PC-3 (cell line): ENCODE results near the gene TNFRSF12A. TPM values are rescaled to one million over a fixed set of nuclear protein-coding genes. Genes with fewer than 3 reads are reported as not detected.

Experiments
- ATAC-seq: fragments of 200-7000 bp; cut with Tn5 transposase; 2 replicates; pipeline ENCODE4 v1.9.1; 2020; ENCODE audit warnings: mild to moderate bottlenecking, moderate library complexity
- BruUV-seq: library from RNA; stranded (reverse); fragments of 400-500 nt; replicated peaks from 2 replicates; lab custom pipeline; 2021; lab: Mats Ljungman, UMichigan
- CTCF ChIA-PET: fragments of 300-600 bp; sonication (Branson Sonifier 250); formaldehyde crosslinking; loops from one replicate; lab custom pipeline; 2022; ENCODE audit warnings: antibody characterized with exemption; lab: Charles Lee
- POLR2A ChIA-PET: fragments of 300-600 bp; sonication (Branson Sonifier 250); formaldehyde crosslinking; loops from one replicate; lab custom pipeline; 2022; ENCODE audit warnings: antibody characterized with exemption; ENCODE audit not compliant: unreplicated experiment; lab: Charles Lee
- DNase-seq: peaks from one replicate; pipeline ENCODE4 v3.0.0-alpha.2; 2015
- H2AFZ ChIP-seq: fragments of 300-600 bp; sonication (generic); 2 replicates; pipeline ENCODE4 v1.6.0; 2016; ENCODE audit warnings: antibody characterized with exemption, low read length
- H3F3A ChIP-seq: fragments of 300-600 bp; sonication (generic); one replicate; pipeline ENCODE4 v1.6.0; 2017; ENCODE audit warnings: antibody characterized with exemption, low read length, control low read depth, mild to moderate bottlenecking; ENCODE audit not compliant: unreplicated experiment
- H3K27ac ChIP-seq: fragments of 300-600 bp; sonication (generic); 2 replicates; pipeline ENCODE4 v1.5.1; 2016; ENCODE audit warnings: mild to moderate bottlenecking, low read length
- H3K27me3 ChIP-seq: fragments of 300-600 bp; sonication (generic); 2 replicates; pipeline ENCODE4 v1.6.1; 2016; ENCODE audit warnings: low read length, mixed read lengths
- H3K36me3 ChIP-seq: fragments of 300-600 bp; sonication (generic); 2 replicates; pipeline ENCODE4 v1.6.1; 2016; ENCODE audit warnings: low read depth, mixed run types, low read length, mixed read lengths
- H3K4me1 ChIP-seq: fragments of 300-600 bp; sonication (generic); 2 replicates; pipeline ENCODE4 v1.5.1; 2016; ENCODE audit warnings: low read length; ENCODE audit not compliant: insufficient read depth
- H3K4me2 ChIP-seq: fragments of 300-600 bp; sonication (generic); 2 replicates; pipeline ENCODE4 v1.6.0; 2016; ENCODE audit warnings: low read length
- H3K4me3 ChIP-seq: fragments of 300-600 bp; sonication (generic); 2 replicates; pipeline ENCODE4 v1.5.1; 2016; ENCODE audit warnings: mild to moderate bottlenecking, low read length, mixed read lengths
- H3K79me2 ChIP-seq: fragments of 300-600 bp; sonication (generic); 2 replicates; pipeline ENCODE4 v1.6.1; 2017; ENCODE audit warnings: low read length, mixed read lengths
- H3K9ac ChIP-seq: fragments of 300-600 bp; sonication (generic); 2 replicates; pipeline ENCODE4 v1.6.0; 2016; ENCODE audit warnings: mild to moderate bottlenecking, low read length
- H3K9me2 ChIP-seq: fragments of 300-600 bp; sonication (generic); replicated peaks from 2 replicates; pipeline ENCODE4 v1.6.1; 2016; ENCODE audit warnings: mixed run types, low read length, mixed read lengths
- H3K9me3 ChIP-seq: fragments of 300-600 bp; sonication (generic); 2 replicates; pipeline ENCODE4 v1.6.1; 2016; ENCODE audit warnings: low read length, mixed read lengths
- H4K20me1 ChIP-seq: fragments of 300-600 bp; sonication (generic); 2 replicates; pipeline ENCODE4 v1.6.1; 2016; ENCODE audit warnings: low read length, mixed read lengths
- EZH2 ChIP-seq: fragments of 300-600 bp; sonication (generic); IDR thresholded peaks from one replicate; pipeline ENCODE4 v1.6.1; 2017; ENCODE audit warnings: antibody characterized with exemption, mild to moderate bottlenecking, low read length; ENCODE audit not compliant: unreplicated experiment
- EZH2phosphoT487 ChIP-seq: fragments of 300-600 bp; sonication (generic); IDR thresholded peaks from 2 replicates; pipeline ENCODE4 v1.6.1; 2018; ENCODE audit warnings: mild to moderate bottlenecking, antibody characterized with exemption, low read length, borderline replicate concordance
- intact Hi-C: fragments of 100-400 bp; cut with micrococcal nuclease; formaldehyde crosslinking; loops from 2 replicates; pipeline ENCODE4 v1.9.0; 2023
- total RNA-seq: library from RNA; depleted of rRNA; stranded (reverse); fragments of >200 nt; gene quantifications from 2 replicates; pipeline ENCODE4 v1.2.3, GENCODE V29; 2014
- TF ChIP-seq, protein P1 (sequence below): fragments of 300-600 bp; sonication (generic); conservative IDR thresholded peaks from 2 replicates; pipeline ENCODE4 v1.5.1; 2017; ENCODE audit warnings: antibody characterized with exemption, low read depth, mild to moderate bottlenecking, low read length

The TNFRSF12A gene
- total RNA-seq, 1 experiment from 2014 or later = 713 TPM

GRCh38 chr16:3059041-3059722 is 39.0 kb downstream of the TNFRSF12A start:
- H2AFZ ChIP-seq = peak overlapping the region; percentile 90
- H3K4me1 ChIP-seq = no peaks in the 10 kb centered on the region
- POLR2A ChIA-PET = interaction anchor here (0.6 kb wide), 1 partner anchor 444 kb away, joined by 4 read pairs; no protein-coding TSS in a partner anchor
- CTCF ChIA-PET = interaction anchor here (0.6 to 1.7 kb wide), 2 partner anchors 31 to 55 kb away, joined by 5 to 9 read pairs; no protein-coding TSS in a partner anchor
- H3K4me3 ChIP-seq = peak overlapping the region; percentile 86
- no peaks in the 10 kb centered on the region for H3K79me2 ChIP-seq
- intact Hi-C loops = loop anchor here (1.0 kb wide), 1 partner anchor 65 kb away; no protein-coding TSS in a partner anchor
- H3K36me3 ChIP-seq = no peaks in the 10 kb centered on the region
- DNase-seq = peak; percentile 83
- no TSS peak for BruUV-seq
- peak overlapping the region; percentile 98 for H3K4me2 ChIP-seq
- no peak overlapping the region for H3K27ac ChIP-seq
- no peaks in the 10 kb centered on the region for H3F3A ChIP-seq
- H3K27me3 ChIP-seq = no peaks in the 10 kb centered on the region
- peak; percentile 91 for ATAC-seq
- H3K9me3 ChIP-seq = no peaks in the 10 kb centered on the region
- TF ChIP-seq, protein P1, sequence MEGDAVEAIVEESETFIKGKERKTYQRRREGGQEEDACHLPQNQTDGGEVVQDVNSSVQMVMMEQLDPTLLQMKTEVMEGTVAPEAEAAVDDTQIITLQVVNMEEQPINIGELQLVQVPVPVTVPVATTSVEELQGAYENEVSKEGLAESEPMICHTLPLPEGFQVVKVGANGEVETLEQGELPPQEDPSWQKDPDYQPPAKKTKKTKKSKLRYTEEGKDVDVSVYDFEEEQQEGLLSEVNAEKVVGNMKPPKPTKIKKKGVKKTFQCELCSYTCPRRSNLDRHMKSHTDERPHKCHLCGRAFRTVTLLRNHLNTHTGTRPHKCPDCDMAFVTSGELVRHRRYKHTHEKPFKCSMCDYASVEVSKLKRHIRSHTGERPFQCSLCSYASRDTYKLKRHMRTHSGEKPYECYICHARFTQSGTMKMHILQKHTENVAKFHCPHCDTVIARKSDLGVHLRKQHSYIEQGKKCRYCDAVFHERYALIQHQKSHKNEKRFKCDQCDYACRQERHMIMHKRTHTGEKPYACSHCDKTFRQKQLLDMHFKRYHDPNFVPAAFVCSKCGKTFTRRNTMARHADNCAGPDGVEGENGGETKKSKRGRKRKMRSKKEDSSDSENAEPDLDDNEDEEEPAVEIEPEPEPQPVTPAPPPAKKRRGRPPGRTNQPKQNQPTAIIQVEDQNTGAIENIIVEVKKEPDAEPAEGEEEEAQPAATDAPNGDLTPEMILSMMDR = peak; percentile 62
- TF ChIP-seq EZH2 = no peak
- H3K9ac ChIP-seq = peak overlapping the region; percentile 88
- no peaks in the 10 kb centered on the region for H3K9me2 ChIP-seq
- H4K20me1 ChIP-seq = no peaks in the 10 kb centered on the region

- H4K20me1 ChIP-seq = no peaks in the 10 kb centered on the region
- H3K9me3 ChIP-seq = no peaks in the 10 kb centered on the region
- ChIA-PET CTCF (interaction anchor here (1.7 kb wide), 1 partner anchor 54 kb away, joined by 5 read pairs; no protein-coding TSS in a partner anchor), POLR2A (no interaction called here)
- peaks cover under 1% of the 10 kb centered on the region for H3K4me1 ChIP-seq
- H3K27ac ChIP-seq = no peak overlapping the region
- no peaks in the 10 kb centered on the region for H3K36me3 ChIP-seq
- no peak for DNase-seq
- peak overlapping the region; percentile 86 for H3K4me3 ChIP-seq
- intact Hi-C loops = loop anchor here (1.0 kb wide), 1 partner anchor 65 kb away; no protein-coding TSS in a partner anchor
- no peak for TF ChIP-seq EZH2
- TF ChIP-seq, protein P1 = no peak
- no peak for TF ChIP-seq EZH2phosphoT487
- no peaks in the 10 kb centered on the region for H3K27me3 ChIP-seq
- no peak for ATAC-seq
- H3F3A ChIP-seq = no peaks in the 10 kb centered on the region
- peak overlapping the region; percentile 90 for H2AFZ ChIP-seq
- H3K4me2 ChIP-seq = peak overlapping the region; percentile 98
- H3K9ac ChIP-seq = peak overlapping the region; percentile 51
- H3K79me2 ChIP-seq = no peaks in the 10 kb centered on the region
- BruUV-seq = TSS peak; percentile 79
- no peaks in the 10 kb centered on the region for H3K9me2 ChIP-seq
Measured at GRCh38 chr16:3059723-3060242, 39.6 kb downstream of the TNFRSF12A start.
